ENCODE results near the gene SEBOX.

- TF ChIP-seq, protein P1, sequence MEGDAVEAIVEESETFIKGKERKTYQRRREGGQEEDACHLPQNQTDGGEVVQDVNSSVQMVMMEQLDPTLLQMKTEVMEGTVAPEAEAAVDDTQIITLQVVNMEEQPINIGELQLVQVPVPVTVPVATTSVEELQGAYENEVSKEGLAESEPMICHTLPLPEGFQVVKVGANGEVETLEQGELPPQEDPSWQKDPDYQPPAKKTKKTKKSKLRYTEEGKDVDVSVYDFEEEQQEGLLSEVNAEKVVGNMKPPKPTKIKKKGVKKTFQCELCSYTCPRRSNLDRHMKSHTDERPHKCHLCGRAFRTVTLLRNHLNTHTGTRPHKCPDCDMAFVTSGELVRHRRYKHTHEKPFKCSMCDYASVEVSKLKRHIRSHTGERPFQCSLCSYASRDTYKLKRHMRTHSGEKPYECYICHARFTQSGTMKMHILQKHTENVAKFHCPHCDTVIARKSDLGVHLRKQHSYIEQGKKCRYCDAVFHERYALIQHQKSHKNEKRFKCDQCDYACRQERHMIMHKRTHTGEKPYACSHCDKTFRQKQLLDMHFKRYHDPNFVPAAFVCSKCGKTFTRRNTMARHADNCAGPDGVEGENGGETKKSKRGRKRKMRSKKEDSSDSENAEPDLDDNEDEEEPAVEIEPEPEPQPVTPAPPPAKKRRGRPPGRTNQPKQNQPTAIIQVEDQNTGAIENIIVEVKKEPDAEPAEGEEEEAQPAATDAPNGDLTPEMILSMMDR (IDR thresholded peaks at IDR 0.05; ENCODE audit: low read length) = no peak
- TF ChIP-seq EZH2phosphoT487 (IDR thresholded peaks at IDR 0.05; ENCODE audit: low read length) = no peak
These were observed 986 bp downstream of the SEBOX start for GRCh38 chr17:28363776-28364650.
